Measurements from ENCODE around the gene VGLL2.

Gene VGLL2

GRCh38 chr6:117270055-117270842 is 4.9 kb downstream of the VGLL2 start:
- peak in 1 of 2 experiments; percentile 57 for DNase-seq

- DNase-seq: peak in 1 of 2 experiments; percentile 56
Measured at GRCh38 chr6:117270843-117271507, 5.6 kb downstream of the VGLL2 start.

- DNase-seq: no peak
Measured at GRCh38 chr6:117272032-117272866, 6.9 kb downstream of the VGLL2 start.

- no peak for DNase-seq
Measured at GRCh38 chr6:117272891-117273290, 7.5 kb downstream of the VGLL2 start.

- no peak for DNase-seq
Measured at GRCh38 chr6:117275205-117275604, 9.8 kb downstream of the VGLL2 start.

- no peak for DNase-seq
Measured at GRCh38 chr6:117275711-117276110, 10.4 kb downstream of the VGLL2 start.

GRCh38 chr6:117276778-117277316 is 11.5 kb downstream of the VGLL2 start:
- DNase-seq: no peak

- DNase-seq: no peak
Measured at GRCh38 chr6:117280922-117281321, 15.6 kb downstream of the VGLL2 start.

- DNase-seq: no peak
Measured at GRCh38 chr6:117288083-117288715, 22.8 kb downstream of the VGLL2 start.

GRCh38 chr6:117290173-117290846 is 25.0 kb downstream of the VGLL2 start:
- DNase-seq: no peak

- no peak for DNase-seq
Measured at GRCh38 chr6:117298941-117299340, 33.6 kb downstream of the VGLL2 start.

GRCh38 chr6:117303323-117303722 is 38.0 kb downstream of the VGLL2 start:
- no peak for DNase-seq

GRCh38 chr6:117304446-117304845 is 39.1 kb downstream of the VGLL2 start:
- DNase-seq: no peak

GRCh38 chr6:117306227-117306790 is 41.0 kb downstream of the VGLL2 start:
- no peak for DNase-seq

GRCh38 chr6:117307655-117308054 is 42.3 kb downstream of the VGLL2 start:
- no peak for DNase-seq

- DNase-seq: no peak
Measured at GRCh38 chr6:117309069-117309468, 43.7 kb downstream of the VGLL2 start.

GRCh38 chr6:117309611-117310010 is 44.3 kb downstream of the VGLL2 start:
- no peak for DNase-seq

- no peak for DNase-seq
Measured at GRCh38 chr6:117311310-117311709, 46.0 kb downstream of the VGLL2 start.

GRCh38 chr6:117311726-117312125 is 46.4 kb downstream of the VGLL2 start:
- DNase-seq: no peak

GRCh38 chr6:117317261-117317660 is 51.9 kb downstream of the VGLL2 start:
- DNase-seq: peak in 1 of 2 experiments; percentile 66
